Brain pericyte (primary cell): ENCODE results near the gene CBR1.
"Not testable (repeated sequence)": the region's sequence is repeated elsewhere in the genome, so short reads cannot be mapped to it uniquely, and the experiment has no call there.

Experiments used
- DNase-seq: peaks from one replicate; pipeline ENCODE4 v3.0.0-alpha.2; 2012; ENCODE audit warnings: low read depth, low spot score

Gene CBR1

GRCh38 chr21:36048357-36048756 lies 21.5 kb upstream of the CBR1 start:
- DNase-seq = no peak

GRCh38 chr21:36052860-36053714 lies 16.7 kb upstream of the CBR1 start:
- DNase-seq = no peak

- DNase-seq = no peak
These were observed 16.1 kb upstream of the CBR1 start for GRCh38 chr21:36053715-36054062.

GRCh38 chr21:36055551-36055950 lies 14.3 kb upstream of the CBR1 start:
- DNase-seq = no peak

- no peak for DNase-seq
These were observed 10.0 kb upstream of the CBR1 start for GRCh38 chr21:36059823-36060158.

- peak; percentile 83 for DNase-seq
These were observed 9.5 kb upstream of the CBR1 start, which contains the start of gene SETD4 for GRCh38 chr21:36060159-36060921. Gene SETD4 (minus strand): TSS chr21:36060526. CDS start chr21:36058888, 1,638 bp downstream.

- no peak for DNase-seq
These were observed 8.4 kb upstream of the CBR1 start for GRCh38 chr21:36061445-36061844.

GRCh38 chr21:36063375-36064084 lies 6.3 kb upstream of the CBR1 start:
- no peak for DNase-seq

- DNase-seq = no peak
These were observed 5.8 kb upstream of the CBR1 start for GRCh38 chr21:36064085-36064460.

GRCh38 chr21:36065497-36066036 lies 4.3 kb upstream of the CBR1 start:
- DNase-seq = no peak

GRCh38 chr21:36068748-36069398 lies 951 bp upstream of the CBR1 start:
- DNase-seq = no peak

GRCh38 chr21:36070999-36071398 lies 1.2 kb downstream of the CBR1 start:
- no peak for DNase-seq

- DNase-seq = no peak
These were observed 2.8 kb downstream of the CBR1 start for GRCh38 chr21:36072453-36073162.

GRCh38 chr21:36073181-36073580 lies 3.4 kb downstream of the CBR1 start:
- no peak for DNase-seq

- DNase-seq = not testable (repeated sequence)
These were observed 4.1 kb downstream of the CBR1 start for GRCh38 chr21:36073911-36074310.

- DNase-seq = no peak
These were observed 5.3 kb downstream of the CBR1 start for GRCh38 chr21:36075171-36075570.

GRCh38 chr21:36075953-36076352 lies 6.1 kb downstream of the CBR1 start:
- DNase-seq = no peak

- DNase-seq = no peak
These were observed 7.2 kb downstream of the CBR1 start for GRCh38 chr21:36076878-36077655.

- no peak for DNase-seq
These were observed 7.9 kb downstream of the CBR1 start for GRCh38 chr21:36077758-36078157.

- no peak for DNase-seq
These were observed 9.3 kb downstream of the CBR1 start for GRCh38 chr21:36079010-36079649.
